ENCODE data around the gene CDK14. TPM values are rescaled to one million over a fixed set of nuclear protein-coding genes. Genes with fewer than 3 reads are reported as not detected.

CDK14 gene
- total RNA-seq, 1 donor from 2014 or later = 64.6 TPM

DNA sequence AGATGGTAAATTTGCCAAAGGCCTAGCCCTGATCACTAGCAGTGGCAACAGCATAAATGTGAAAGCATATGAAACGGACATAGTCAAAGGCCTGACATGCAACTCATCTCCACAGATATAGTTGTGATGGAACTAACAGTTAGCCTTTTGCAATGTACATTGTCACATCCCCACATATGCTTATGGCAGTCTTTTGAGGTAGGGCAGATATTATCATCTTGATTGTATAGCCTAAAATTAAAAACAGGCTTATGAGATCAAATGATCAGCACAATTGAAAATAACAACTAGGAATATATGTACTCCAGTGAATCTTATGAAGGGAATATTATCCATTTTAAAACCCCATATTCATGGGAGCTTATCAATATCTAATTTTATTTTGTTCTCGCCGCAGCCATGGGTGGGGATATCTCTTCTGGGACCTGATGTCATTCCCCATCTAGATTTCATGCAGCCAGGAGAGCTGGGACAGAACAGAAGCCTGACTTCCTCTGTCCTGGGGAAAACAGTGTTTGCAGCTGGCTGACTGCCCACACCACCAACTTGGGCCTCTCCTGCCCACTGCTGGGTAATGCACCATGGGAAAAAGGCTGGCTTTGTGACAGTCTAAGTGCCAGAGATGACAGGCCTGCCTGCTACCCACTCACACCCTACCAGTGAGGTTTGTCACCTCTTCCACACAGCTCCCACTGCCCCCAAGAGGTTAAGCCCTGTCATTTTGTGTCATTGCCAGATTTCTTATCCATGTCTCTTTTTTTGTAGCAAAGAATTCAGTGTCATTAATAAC is 487.9 kb downstream of the CDK14 start:
- H3K9me3 Mint-ChIP-seq = no peaks in the 10 kb centered on the region
- H3K4me1 Mint-ChIP-seq = peaks cover 8% of the 10 kb centered on the region
- H3K27ac Mint-ChIP-seq = no peak overlapping the region
- no peak overlapping the region for H3K4me3 Mint-ChIP-seq
- no peaks in the 10 kb centered on the region for H3K36me3 Mint-ChIP-seq
- DNase-seq (ENCODE audit: low spot score in 2 of 2, unreplicated experiment in 2 of 2) = no peak
- no peaks in the 10 kb centered on the region for H3K27me3 Mint-ChIP-seq (ENCODE audit: low read depth)
- TF ChIP-seq, protein P1, sequence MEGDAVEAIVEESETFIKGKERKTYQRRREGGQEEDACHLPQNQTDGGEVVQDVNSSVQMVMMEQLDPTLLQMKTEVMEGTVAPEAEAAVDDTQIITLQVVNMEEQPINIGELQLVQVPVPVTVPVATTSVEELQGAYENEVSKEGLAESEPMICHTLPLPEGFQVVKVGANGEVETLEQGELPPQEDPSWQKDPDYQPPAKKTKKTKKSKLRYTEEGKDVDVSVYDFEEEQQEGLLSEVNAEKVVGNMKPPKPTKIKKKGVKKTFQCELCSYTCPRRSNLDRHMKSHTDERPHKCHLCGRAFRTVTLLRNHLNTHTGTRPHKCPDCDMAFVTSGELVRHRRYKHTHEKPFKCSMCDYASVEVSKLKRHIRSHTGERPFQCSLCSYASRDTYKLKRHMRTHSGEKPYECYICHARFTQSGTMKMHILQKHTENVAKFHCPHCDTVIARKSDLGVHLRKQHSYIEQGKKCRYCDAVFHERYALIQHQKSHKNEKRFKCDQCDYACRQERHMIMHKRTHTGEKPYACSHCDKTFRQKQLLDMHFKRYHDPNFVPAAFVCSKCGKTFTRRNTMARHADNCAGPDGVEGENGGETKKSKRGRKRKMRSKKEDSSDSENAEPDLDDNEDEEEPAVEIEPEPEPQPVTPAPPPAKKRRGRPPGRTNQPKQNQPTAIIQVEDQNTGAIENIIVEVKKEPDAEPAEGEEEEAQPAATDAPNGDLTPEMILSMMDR (IDR thresholded peaks at IDR 0.05; ENCODE audit: unreplicated experiment) = no peak

DNA sequence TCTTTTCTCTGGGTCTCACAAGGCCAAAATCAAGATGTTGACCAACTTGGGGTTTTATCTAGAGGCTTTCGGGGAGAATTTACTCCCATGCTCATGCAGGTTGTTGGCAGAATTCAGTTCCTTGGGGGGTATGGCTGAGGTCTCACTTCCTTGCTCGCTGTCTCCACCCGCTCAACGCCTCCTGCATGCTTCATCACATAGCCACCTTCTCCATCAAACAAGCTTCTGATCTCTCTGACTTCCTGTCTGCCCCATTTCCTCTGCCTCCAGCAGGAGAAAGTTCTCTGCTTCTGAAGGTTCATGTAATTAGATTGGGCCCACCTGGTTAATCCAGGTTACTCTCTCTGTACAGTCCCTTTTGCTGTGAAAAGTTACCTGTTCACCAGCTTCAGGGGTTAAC is 489.1 kb downstream of the CDK14 start:
- Mint-ChIP-seq H3K4me1 (peaks cover 8% of the 10 kb centered on the region), H3K36me3 (no peaks in the 10 kb centered on the region), H3K27me3 (ENCODE audit: low read depth) (no peaks in the 10 kb centered on the region), H3K9me3 (no peaks in the 10 kb centered on the region), H3K27ac (no peak overlapping the region), H3K4me3 (no peak overlapping the region)
- no peak for DNase-seq (ENCODE audit: low spot score in 2 of 2, unreplicated experiment in 2 of 2)
- TF ChIP-seq, protein P1 (IDR thresholded peaks at IDR 0.05; ENCODE audit: unreplicated experiment) = no peak

DNA sequence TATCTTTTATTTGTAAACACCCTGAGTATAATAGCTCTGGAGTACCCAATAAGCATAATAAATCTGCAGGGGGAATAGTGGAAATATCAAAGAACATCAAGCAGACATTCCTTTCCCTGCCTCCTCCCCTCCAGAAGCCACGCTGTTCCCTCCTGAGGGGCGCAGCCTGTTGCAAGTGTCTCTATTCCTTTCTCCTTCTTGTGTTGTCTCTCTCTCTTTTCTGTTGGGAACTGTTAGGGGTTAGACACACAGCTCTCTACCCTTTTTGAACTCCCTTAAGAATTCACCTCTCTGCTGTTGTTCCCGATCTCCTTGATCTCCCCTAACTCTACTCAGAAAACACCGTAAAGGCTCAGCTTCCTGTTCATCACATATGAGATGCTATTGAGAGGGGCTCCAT is 490.1 kb downstream of the CDK14 start:
- TF ChIP-seq, protein P1 (IDR thresholded peaks at IDR 0.05; ENCODE audit: unreplicated experiment) = no peak
- Mint-ChIP-seq H3K4me3 (no peak overlapping the region), H3K27me3 (ENCODE audit: low read depth) (no peaks in the 10 kb centered on the region), H3K9me3 (no peaks in the 10 kb centered on the region), H3K4me1 (peaks cover 8% of the 10 kb centered on the region), H3K36me3 (no peaks in the 10 kb centered on the region), H3K27ac (no peak overlapping the region)
- DNase-seq (ENCODE audit: low spot score in 2 of 2, unreplicated experiment in 2 of 2) = no peak

DNA sequence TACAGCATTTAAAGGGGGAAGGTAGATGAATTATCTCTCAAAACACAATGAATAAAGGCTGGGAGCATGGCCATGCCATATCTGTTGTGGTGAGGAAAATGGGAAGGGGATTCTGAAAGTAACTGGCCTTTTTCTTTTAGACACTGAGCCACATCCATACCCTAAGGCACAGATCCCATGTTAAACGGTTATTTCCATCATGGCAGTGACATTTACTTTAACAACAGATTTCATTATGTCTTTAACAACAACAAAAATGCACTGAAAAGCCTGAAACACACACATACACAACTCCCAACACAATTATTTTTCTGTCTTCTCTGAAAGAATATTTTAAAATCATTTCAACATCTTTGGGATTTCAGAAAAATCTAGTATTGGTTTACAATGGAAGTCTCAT is 492.0 kb downstream of the CDK14 start:
- Mint-ChIP-seq H3K36me3 (no peaks in the 10 kb centered on the region), H3K27me3 (ENCODE audit: low read depth) (no peaks in the 10 kb centered on the region), H3K27ac (no peak overlapping the region), H3K4me3 (no peak overlapping the region), H3K4me1 (peaks cover 5% of the 10 kb centered on the region), H3K9me3 (no peaks in the 10 kb centered on the region)
- DNase-seq (ENCODE audit: low spot score in 2 of 2, unreplicated experiment in 2 of 2) = no peak
- TF ChIP-seq, protein P1 (IDR thresholded peaks at IDR 0.05; ENCODE audit: unreplicated experiment) = no peak

DNA sequence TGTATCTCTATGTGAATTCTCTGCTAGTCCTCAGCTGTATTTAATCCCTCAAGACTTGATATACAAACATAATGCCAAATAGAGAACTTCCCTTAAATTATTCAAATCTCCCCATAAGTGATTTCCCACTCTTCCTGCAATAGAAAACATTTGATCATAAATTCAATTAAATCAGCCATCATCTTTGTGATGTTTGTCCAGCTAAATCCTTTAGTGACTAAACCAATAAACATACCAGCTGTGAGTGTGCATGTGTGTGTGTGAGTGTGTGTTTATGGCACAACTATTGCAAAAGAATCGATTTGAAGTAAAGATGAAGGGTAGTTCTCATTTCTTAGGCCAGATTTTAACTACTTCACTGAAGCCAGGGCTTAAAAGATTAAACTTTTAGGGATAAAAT is 492.6 kb downstream of the CDK14 start:
- peaks cover 5% of the 10 kb centered on the region for H3K4me1 Mint-ChIP-seq
- H3K4me3 Mint-ChIP-seq = no peak overlapping the region
- no peaks in the 10 kb centered on the region for H3K27me3 Mint-ChIP-seq (ENCODE audit: low read depth)
- H3K36me3 Mint-ChIP-seq = peaks cover 1% of the 10 kb centered on the region
- no peak for DNase-seq (ENCODE audit: low spot score in 2 of 2, unreplicated experiment in 2 of 2)
- no peaks in the 10 kb centered on the region for H3K9me3 Mint-ChIP-seq
- H3K27ac Mint-ChIP-seq = no peak overlapping the region
- TF ChIP-seq, protein P1 (IDR thresholded peaks at IDR 0.05; ENCODE audit: unreplicated experiment) = no peak
